Small intestine (tissue), 7 donors: ENCODE results near the gene NIPAL3. TPM values are rescaled to one million over a fixed set of nuclear protein-coding genes. Genes with fewer than 3 reads are reported as not detected.

Experiments
- DNase-seq, 2 donors: peaks; one replicate each; pipeline versions ENCODE4 v3.0.0 to v3.0.0-alpha.2; 2013
- FAIRE-seq: peaks from 2 replicates; lab custom pipeline; 2012; peaks lifted over from hg19 to GRCh38; lab: Jason Lieb, UNC
- H3K27ac ChIP-seq, 3 donors: one replicate each; pipeline ENCODE4 v1.5.1; 2013; ENCODE audit warnings: low read length in 2 of 3, mild to moderate bottlenecking in 2 of 3, control low read depth in 1 of 3, inconsistent platforms in 1 of 3, low read depth in 1 of 3, moderate library complexity in 1 of 3
- H3K27me3 ChIP-seq, 3 donors: one replicate each; pipeline ENCODE4 v1.6.1; 2013; ENCODE audit warnings: low read length in 3 of 3, inconsistent platforms in 1 of 3; ENCODE audit not compliant: control insufficient read depth in 3 of 3, insufficient read depth in 3 of 3
- H3K36me3 ChIP-seq, 3 donors: one replicate each; pipeline ENCODE4 v1.6.1; 2013; ENCODE audit warnings: low read length in 3 of 3, inconsistent platforms in 1 of 3, low read depth in 1 of 3, mild to moderate bottlenecking in 1 of 3, moderate library complexity in 1 of 3; ENCODE audit not compliant: control insufficient read depth in 3 of 3, insufficient read depth in 2 of 3
- H3K4me1 ChIP-seq, 3 donors: one replicate each; pipeline ENCODE4 v1.6.1; 2013; ENCODE audit warnings: low read length in 2 of 3, inconsistent platforms in 1 of 3, low read depth in 1 of 3, mild to moderate bottlenecking in 1 of 3, moderate library complexity in 1 of 3; ENCODE audit not compliant: control insufficient read depth in 3 of 3, insufficient read depth in 2 of 3
- H3K4me3 ChIP-seq, 3 donors: one replicate each; pipeline ENCODE4 v1.5.1; 2013; ENCODE audit warnings: low read length in 3 of 3, control low read depth in 1 of 3, inconsistent platforms in 1 of 3, low read depth in 1 of 3, mild to moderate bottlenecking in 1 of 3, moderate library complexity in 1 of 3
- H3K9me3 ChIP-seq, 2 donors: one replicate each; pipeline ENCODE4 v1.6.1; 2013; ENCODE audit warnings: low read depth in 1 of 2, low read length in 1 of 2; ENCODE audit not compliant: control insufficient read depth in 2 of 2, insufficient read depth in 1 of 2
- WGBS, 3 donors: extraction: QIAGEN DNeasy Blood & Tissue Kit; methylation state at CpG; one replicate each; pipeline ENCODE4 v1.1.7; 2013; 5-methylcytosine and 5-hydroxymethylcytosine counted together
- polyA plus RNA-seq, 4 donors: library from polyadenylated mRNA; stranded (reverse) in 3 of 4; unstranded in 1 of 4; fragments of 200-250 nt in 3 of 4; fragments of 120-200 nt in 1 of 4; gene quantifications; one replicate each; pipeline versions ENCODE4 v1.2.1 to v1.2.3, GENCODE V29; 2013
- donor health status: healthy with polysubstance abuse.
- donor health status: control.
- donor health status: control.
- donor health status: Bipolar disorder and iron deficiency.
- donor health status: healthy.

Gene NIPAL3
- polyA plus RNA-seq, 4 donors, result 4.9 to 16.4 (median 13.3) TPM

GRCh38 chr1:24379733-24380315, 35.8 kb upstream of the NIPAL3 start:
- Histone ChIP-seq H3K27ac (no peak overlapping the region), H3K9me3 (no peaks in the 10 kb centered on the region), H3K27me3 (no peaks in the 10 kb centered on the region), H3K36me3 (peaks cover 0 to 9% (median 2%) of the 10 kb centered on the region in 3 donors), H3K4me1 (peaks cover 0 to 3% (median 0%) of the 10 kb centered on the region in 3 donors), H3K4me3 (no peak overlapping the region)
- FAIRE-seq (no peak), DNase-seq (no peak)
- WGBS, 3 donors, result 84 to 91% (median 86%) methylated on average over 8 of the region's 8 CpGs

DNA sequence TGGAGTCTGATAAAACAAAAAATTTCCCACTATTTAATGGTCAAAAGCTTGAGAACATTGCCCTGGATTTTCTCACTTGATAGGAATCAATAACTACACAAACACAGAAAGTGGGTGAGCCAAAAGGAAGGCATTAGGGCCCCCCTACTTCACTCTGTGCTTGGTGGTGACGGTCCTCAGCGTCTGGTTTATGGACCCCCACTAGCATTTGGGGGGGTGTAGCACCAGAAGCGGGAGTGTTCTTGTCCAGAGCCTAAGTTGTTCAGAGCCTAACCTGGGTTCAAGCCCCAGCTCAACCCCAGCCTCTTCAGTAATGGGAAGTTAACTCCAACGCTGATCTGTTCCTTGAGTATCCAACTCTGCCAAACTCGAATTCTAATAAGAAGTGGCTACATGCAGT, 35.1 kb upstream of the NIPAL3 start:
- Histone ChIP-seq H3K4me1 (peaks cover 0 to 5% (median 0%) of the 10 kb centered on the region in 3 donors), H3K9me3 (no peaks in the 10 kb centered on the region), H3K4me3 (no peak overlapping the region), H3K27ac (no peak overlapping the region), H3K27me3 (no peaks in the 10 kb centered on the region), H3K36me3 (peaks cover 0 to 9% (median 2%) of the 10 kb centered on the region in 3 donors)
- WGBS, 3 donors, result 89 to 91% (median 90%) methylated on average over 5 of the region's 5 CpGs
- FAIRE-seq (no peak), DNase-seq (no peak)

DNA sequence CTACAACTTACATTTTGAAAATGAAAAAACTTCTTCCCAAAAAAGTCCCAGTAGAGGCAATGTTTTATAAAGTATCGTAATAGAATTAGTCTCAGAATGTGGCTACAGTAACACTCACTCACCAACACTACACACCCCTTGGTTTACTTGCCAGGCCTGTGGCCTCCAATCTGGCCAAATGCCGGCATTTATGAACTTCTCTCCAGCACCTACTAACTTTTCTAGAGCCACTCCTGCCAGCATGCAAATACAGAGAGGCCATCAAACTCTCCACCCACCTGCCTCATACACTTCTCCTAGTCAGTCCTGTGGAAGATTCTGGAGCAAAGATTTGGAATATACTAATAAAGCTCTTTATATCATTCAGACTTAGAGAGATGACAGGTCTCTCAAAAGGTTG, 34.3 kb upstream of the NIPAL3 start:
- Histone ChIP-seq H3K36me3 (peaks cover 0 to 9% (median 2%) of the 10 kb centered on the region in 3 donors), H3K27me3 (no peaks in the 10 kb centered on the region), H3K4me3 (no peak overlapping the region), H3K4me1 (peaks cover 0 to 5% (median 0%) of the 10 kb centered on the region in 3 donors), H3K27ac (no peak overlapping the region), H3K9me3 (no peaks in the 10 kb centered on the region)
- WGBS, 3 donors, result 90 to 96% (median 91%) methylated on average over 2 of the region's 2 CpGs
- DNase-seq, result no peak
- FAIRE-seq, result no peak

- Histone ChIP-seq H3K4me1 (peaks cover 0 to 5% (median 0%) of the 10 kb centered on the region in 3 donors), H3K36me3 (peaks cover 0 to 13% (median 2%) of the 10 kb centered on the region in 3 donors), H3K27ac (no peak overlapping the region), H3K4me3 (no peak overlapping the region), H3K9me3 (no peaks in the 10 kb centered on the region), H3K27me3 (no peaks in the 10 kb centered on the region)
- DNase-seq, result no peak
- 92 to 93% (median 92%) methylated on average over 8 of the region's 8 CpGs for WGBS, 3 donors
- no peak for FAIRE-seq
Measured at GRCh38 chr1:24382165-24382577, 33.4 kb upstream of the NIPAL3 start.

DNA sequence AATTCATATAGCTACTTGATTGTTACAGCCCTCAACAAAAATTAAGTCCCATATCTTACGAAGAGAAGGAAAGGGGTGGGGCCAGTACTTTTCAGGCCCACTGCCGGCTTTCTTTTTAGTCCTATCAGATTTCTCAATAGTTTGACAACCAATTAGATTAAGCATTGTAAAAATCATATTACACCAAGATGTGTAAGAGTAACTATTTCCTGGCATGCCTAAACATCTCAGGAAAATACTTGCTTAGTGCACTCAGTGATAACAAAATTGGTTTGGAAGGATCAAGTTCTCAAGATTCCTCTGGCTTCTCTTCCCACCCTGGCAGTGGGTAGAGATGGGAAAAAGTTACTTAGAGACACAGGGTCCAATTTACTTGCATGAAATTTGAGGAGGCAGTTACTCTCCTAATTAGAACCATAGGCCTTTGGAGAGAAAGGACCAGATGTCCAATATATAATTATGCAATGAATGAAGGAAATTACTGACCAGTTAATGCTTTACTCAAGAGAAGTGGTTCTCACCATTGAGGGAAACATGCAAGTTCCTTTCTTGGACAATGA, 32.1 kb upstream of the NIPAL3 start:
- Histone ChIP-seq H3K36me3 (peaks cover 0 to 14% (median 2%) of the 10 kb centered on the region in 3 donors), H3K27ac (peak overlapping the region in 1 of 3 donors; percentile 13), H3K27me3 (no peaks in the 10 kb centered on the region), H3K4me1 (peaks cover 0 to 5% (median 0%) of the 10 kb centered on the region in 3 donors), H3K9me3 (no peaks in the 10 kb centered on the region), H3K4me3 (no peak overlapping the region)
- FAIRE-seq (no peak), DNase-seq (no peak)
- 83 to 88% (median 86%) methylated on average over 2 of the region's 2 CpGs for WGBS, 3 donors

DNA sequence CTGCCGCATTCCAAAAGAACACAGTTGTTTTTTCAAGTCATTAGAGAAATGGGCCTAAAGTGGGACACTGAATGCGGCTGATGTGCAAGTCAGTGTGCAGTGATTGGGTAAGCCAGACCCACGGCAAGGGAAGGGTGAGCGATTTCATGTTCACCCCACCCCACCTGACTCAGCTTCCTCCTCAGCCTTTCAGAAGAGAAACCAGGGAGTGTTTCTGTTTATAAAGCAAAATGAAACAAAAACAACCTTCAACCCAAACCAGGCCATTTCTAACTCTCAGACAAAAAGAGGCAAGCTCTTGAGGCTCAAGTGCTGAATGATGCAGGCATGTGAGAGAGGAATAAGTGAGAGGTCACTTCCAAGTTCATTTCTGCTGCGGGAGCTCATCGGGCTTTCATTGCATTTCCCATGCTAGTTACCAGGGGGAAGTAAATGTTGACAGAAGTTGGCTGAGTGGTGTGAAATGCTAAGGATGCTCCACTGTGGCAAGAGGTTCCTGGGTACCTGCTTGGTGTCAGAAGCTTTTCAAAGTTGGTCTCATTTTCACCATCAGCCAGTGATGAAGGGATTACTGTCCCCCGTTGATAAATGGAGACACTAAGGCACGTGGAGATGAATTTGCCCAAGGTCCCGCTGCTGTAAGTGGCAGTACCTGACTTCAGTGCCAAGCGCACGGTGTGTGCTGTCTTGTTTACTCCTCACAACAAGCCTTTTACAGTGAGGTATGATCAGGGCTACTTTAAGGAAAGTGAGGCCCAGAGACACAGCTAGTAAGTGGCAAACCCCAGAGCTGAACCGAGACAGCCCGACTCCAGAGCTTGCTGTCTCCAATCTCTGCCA, 31.1 kb upstream of the NIPAL3 start:
- no peak for FAIRE-seq

GRCh38 chr1:24385160-24385940, 30.3 kb upstream of the NIPAL3 start:
- H3K9me3 ChIP-seq, result no peaks in the 10 kb centered on the region
- H3K4me1 ChIP-seq, result peaks cover 0 to 5% (median 0%) of the 10 kb centered on the region in 3 donors
- H3K27ac ChIP-seq, result peak overlapping the region in 1 of 3 donors; percentile 68
- H3K36me3 ChIP-seq, result peaks cover 0 to 18% (median 0%) of the 10 kb centered on the region in 3 donors
- peak in 1 of 2 donors; percentile 40 for DNase-seq
- no peak for FAIRE-seq
- no peaks in the 10 kb centered on the region for H3K27me3 ChIP-seq
- 76 to 83% (median 80%) methylated on average over 12 of the region's 12 CpGs for WGBS, 3 donors
- no peak overlapping the region for H3K4me3 ChIP-seq

More for the DNA sequence above, 31.1 kb upstream of the NIPAL3 start:
- DNase-seq, result no peak
- WGBS, 3 donors, result 74 to 82% (median 82%) methylated on average over 13 of the region's 13 CpGs
- peaks cover 0 to 18% (median 0%) of the 10 kb centered on the region in 3 donors for H3K36me3 ChIP-seq
- no peaks in the 10 kb centered on the region for H3K27me3 ChIP-seq
- H3K27ac ChIP-seq, result peak overlapping the region in 1 of 3 donors; percentile 68
- H3K9me3 ChIP-seq, result no peaks in the 10 kb centered on the region
- no peak overlapping the region for H3K4me3 ChIP-seq
- peaks cover 0 to 5% (median 0%) of the 10 kb centered on the region in 3 donors for H3K4me1 ChIP-seq

DNA sequence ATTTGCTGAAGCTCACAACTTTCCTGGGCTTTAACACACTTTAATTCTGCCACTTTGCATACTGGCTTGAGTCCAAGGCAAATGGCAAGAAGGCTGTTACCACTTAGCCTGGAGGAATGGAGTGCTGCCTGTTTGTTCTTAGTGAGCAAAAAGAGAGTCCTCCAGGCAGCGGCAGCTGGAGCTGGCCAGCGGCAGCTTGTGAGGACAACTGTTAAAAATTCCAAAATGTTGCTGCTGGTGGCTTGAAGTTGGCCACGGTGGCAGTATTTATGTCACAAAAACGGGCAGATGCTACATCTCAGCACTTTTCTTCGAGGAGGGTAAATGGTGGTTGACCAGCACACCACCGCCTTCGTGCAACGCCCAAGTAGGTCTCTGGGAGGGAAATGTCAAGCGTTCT, 29.4 kb upstream of the NIPAL3 start:
- 80 to 96% (median 88%) methylated on average over 9 of the region's 9 CpGs for WGBS, 3 donors
- Histone ChIP-seq H3K4me3 (no peak overlapping the region), H3K4me1 (peaks cover 0 to 5% (median 0%) of the 10 kb centered on the region in 3 donors), H3K36me3 (peaks cover 0 to 18% (median 0%) of the 10 kb centered on the region in 3 donors), H3K27ac (no peak overlapping the region), H3K9me3 (no peaks in the 10 kb centered on the region), H3K27me3 (no peaks in the 10 kb centered on the region)
- FAIRE-seq (no peak), DNase-seq (no peak)
